GM12891 (cell line): Measurements from ENCODE around the gene SIM2.

Experiments
- DNase-seq: peaks from one replicate; pipeline ENCODE4 v3.0.0; 2011; ENCODE audit warnings: low spot score; ENCODE audit not compliant: insufficient read length
- FAIRE-seq: peaks from 2 replicates; lab custom pipeline; 2011; peaks lifted over from hg19 to GRCh38; lab: Jason Lieb, UNC
- PAX5 ChIP-seq: IDR thresholded peaks from 2 replicates; pipeline ENCODE4 v1.6.1; 2011; ENCODE audit warnings: low read length, moderate library complexity, mild to moderate bottlenecking; ENCODE audit not compliant: insufficient read depth, severe bottlenecking
- POLR2A ChIP-seq: IDR thresholded peaks from 2 replicates; pipeline ENCODE4 v1.6.1; 2011; ENCODE audit warnings: low read depth, low read length, control low read depth
- POLR2AphosphoS5 ChIP-seq: IDR thresholded peaks from 2 replicates; pipeline ENCODE4 v1.6.1; 2011; ENCODE audit warnings: low read depth, low read length, control low read depth
- POU2F2 ChIP-seq: IDR thresholded peaks from 2 replicates; pipeline ENCODE4 v1.6.1; 2011; ENCODE audit warnings: low read depth, mild to moderate bottlenecking, control low read depth, low read length, moderate library complexity
- SPI1 ChIP-seq: IDR thresholded peaks from 2 replicates; pipeline ENCODE4 v1.6.1; 2011; ENCODE audit warnings: low read depth, low read length, control low read depth
- TAF1 ChIP-seq: IDR thresholded peaks from 2 replicates; pipeline ENCODE4 v1.6.1; 2011; ENCODE audit warnings: low read depth, low read length, control low read depth

Gene SIM2

GRCh38 chr21:36725793-36726386 is 27.0 kb downstream of the SIM2 start:
- no peak for TF ChIP-seq PAX5
- DNase-seq (no peak), FAIRE-seq (no peak)

GRCh38 chr21:36727866-36728265 is 29.0 kb downstream of the SIM2 start:
- no peak for FAIRE-seq
- no peak for DNase-seq
- no peak for TF ChIP-seq PAX5
- no peak for TF ChIP-seq SPI1
- TF ChIP-seq POLR2A: no peak
- TF ChIP-seq POLR2AphosphoS5: no peak
- TF ChIP-seq POU2F2: no peak
- no peak for TF ChIP-seq TAF1

DNA sequence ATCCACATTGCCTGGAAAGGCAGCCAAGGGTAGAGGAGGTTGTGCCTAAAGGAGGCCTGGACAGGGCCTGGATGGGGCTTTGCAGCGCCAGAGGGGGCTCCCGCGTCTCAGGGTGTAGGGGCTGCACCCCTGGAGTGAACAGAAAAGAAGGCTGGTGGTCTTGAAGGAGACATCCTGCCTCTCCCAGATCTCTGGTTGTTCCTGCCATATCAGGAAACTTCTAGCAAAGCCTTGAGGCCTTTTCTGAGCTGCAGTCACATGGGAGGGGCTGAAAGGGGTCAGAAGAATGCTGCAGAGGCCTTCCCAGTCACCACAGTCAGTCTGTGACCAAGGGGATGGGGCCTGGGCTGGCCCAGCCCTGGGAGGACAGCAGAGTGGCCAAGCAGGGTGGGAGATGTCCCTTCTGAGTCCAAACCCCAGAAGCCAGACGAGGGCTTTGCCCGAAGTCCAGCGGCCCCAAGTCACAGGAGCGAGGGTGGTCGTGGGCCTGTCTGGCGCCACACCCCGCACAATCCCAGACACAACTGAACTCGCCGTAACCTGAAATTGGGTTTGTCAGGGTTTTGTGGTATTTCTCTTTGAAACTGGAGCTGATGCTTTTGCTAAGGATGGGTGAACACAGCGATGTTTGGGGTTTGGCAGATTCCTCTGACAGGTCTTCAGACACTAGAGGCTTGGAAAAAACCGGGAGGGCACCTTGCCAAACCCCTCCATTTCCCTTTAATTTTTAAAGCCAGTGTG is 29.6 kb downstream of the SIM2 start:
- no peak for TF ChIP-seq POU2F2
- no peak for TF ChIP-seq PAX5
- no peak for TF ChIP-seq POLR2AphosphoS5
- TF ChIP-seq SPI1: no peak
- TF ChIP-seq TAF1: no peak
- no peak for TF ChIP-seq POLR2A
- no peak for DNase-seq
- no peak for FAIRE-seq

DNA sequence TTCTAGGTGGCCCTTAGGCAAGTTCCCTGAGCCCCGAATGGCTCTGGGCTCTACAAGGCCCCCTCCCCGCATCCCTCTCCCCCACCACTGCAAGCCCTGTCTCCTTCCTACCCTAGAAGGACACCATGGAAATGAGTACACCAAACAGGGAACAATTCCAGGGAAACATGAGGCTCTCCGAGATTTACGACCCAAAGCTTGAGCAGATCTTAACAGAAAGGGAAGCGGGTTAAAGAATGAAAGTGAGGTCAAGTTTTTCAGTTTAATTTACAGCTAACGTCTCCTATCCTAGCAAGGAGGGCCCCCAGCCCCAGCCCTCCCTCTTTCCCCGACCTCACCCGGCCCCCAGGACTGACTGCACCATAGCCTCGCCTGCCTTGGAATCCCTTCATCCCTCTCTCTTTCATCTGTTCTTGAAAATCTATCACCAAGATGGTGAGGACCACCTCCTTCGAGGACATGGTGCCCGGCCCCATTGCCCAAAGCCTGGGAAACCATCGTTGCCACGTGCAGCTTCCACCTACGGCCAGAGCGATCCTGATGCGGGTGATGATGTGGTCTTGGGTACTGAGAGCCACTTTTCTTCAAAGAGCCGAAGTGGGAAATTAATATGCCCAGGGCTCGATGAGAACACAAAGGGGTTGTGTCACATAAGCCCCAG is 30.5 kb downstream of the SIM2 start:
- TF ChIP-seq POLR2A (no peak), SPI1 (no peak), POLR2AphosphoS5 (no peak), TAF1 (no peak), PAX5 (no peak)
- no peak for FAIRE-seq
- no peak for DNase-seq

DNA sequence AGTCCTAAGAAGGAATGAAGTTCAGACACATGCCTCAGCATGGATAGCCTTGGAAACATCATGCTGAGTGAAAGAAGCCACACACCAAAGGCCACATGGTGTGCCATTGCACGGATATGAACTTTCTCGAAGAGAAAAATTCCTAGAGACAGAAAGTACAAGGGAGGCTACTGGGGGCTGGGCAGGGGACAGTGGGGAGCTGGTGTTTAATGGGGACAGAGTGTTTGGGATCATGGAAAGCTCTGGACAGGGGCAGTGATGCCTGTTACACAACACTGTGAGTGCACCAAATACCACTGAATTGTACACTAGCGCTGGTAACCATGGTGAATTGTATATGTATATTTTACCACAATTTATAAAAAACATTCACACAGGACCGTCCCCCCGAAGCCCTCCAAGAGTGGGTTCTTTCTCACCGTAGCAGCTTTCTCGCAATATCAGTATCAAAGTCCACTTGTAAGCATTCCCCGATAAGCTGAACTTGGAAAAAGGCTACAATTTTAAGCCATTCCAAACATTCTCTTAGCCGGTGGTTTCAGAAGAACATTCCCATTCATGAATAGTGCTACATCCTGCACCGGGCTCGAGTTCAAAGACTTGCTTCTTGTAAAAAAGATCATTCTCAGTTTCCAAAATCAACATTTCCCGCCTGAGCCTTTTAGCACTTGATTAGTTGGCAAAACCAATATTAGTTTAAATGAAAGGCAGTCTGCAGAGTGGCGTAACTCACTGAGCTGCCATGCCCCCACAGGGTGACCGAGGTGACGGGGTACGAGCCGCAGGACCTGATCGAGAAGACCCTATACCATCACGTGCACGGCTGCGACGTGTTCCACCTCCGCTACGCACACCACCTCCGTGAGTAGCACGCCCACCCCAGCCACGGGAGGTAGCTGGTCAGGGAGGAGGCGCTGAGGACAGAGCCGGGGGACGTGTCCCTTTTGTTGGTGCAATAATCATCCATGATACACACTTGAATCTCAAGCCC is 31.7 kb downstream of the SIM2 start:
- DNase-seq (no peak), FAIRE-seq (no peak)
- TF ChIP-seq SPI1: no peak
- TF ChIP-seq POLR2A: no peak
- TF ChIP-seq POU2F2: no peak
- TF ChIP-seq POLR2AphosphoS5: no peak
- TF ChIP-seq TAF1: no peak
- no peak for TF ChIP-seq PAX5

GRCh38 chr21:36732217-36732616 is 33.3 kb downstream of the SIM2 start:
- no peak for DNase-seq
- no peak for FAIRE-seq
- TF ChIP-seq SPI1: no peak
- no peak for TF ChIP-seq PAX5
- no peak for TF ChIP-seq POU2F2
- no peak for TF ChIP-seq POLR2AphosphoS5
- TF ChIP-seq TAF1: no peak

GRCh38 chr21:36732761-36733160 is 33.8 kb downstream of the SIM2 start:
- FAIRE-seq (no peak), DNase-seq (no peak)
- no peak for TF ChIP-seq POLR2A
- TF ChIP-seq POU2F2: no peak
- no peak for TF ChIP-seq SPI1
- no peak for TF ChIP-seq POLR2AphosphoS5
- TF ChIP-seq PAX5: no peak
- TF ChIP-seq TAF1: no peak

DNA sequence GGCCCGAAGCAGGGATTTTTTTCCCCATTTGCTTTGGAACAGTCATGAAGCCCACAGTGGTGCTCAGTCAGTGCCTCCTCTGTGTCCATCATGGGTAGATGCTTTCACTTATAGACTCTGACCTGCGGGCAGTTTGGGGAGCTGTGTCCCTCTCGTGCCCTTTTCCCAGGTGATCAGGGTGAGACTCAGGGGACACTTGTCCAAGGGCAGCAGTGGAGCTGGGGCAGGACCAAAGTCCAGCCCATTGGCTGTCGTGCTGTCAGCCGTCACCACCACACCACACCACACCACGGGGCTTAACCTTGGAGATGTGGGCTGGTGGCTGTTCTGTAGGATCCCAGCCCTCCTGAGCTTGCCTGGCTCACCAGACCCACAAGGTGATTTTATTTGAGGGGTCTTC is 34.9 kb downstream of the SIM2 start:
- DNase-seq (no peak), FAIRE-seq (no peak)
- TF ChIP-seq SPI1 (no peak), PAX5 (no peak), POU2F2 (no peak), TAF1 (no peak), POLR2AphosphoS5 (no peak), POLR2A (no peak)

DNA sequence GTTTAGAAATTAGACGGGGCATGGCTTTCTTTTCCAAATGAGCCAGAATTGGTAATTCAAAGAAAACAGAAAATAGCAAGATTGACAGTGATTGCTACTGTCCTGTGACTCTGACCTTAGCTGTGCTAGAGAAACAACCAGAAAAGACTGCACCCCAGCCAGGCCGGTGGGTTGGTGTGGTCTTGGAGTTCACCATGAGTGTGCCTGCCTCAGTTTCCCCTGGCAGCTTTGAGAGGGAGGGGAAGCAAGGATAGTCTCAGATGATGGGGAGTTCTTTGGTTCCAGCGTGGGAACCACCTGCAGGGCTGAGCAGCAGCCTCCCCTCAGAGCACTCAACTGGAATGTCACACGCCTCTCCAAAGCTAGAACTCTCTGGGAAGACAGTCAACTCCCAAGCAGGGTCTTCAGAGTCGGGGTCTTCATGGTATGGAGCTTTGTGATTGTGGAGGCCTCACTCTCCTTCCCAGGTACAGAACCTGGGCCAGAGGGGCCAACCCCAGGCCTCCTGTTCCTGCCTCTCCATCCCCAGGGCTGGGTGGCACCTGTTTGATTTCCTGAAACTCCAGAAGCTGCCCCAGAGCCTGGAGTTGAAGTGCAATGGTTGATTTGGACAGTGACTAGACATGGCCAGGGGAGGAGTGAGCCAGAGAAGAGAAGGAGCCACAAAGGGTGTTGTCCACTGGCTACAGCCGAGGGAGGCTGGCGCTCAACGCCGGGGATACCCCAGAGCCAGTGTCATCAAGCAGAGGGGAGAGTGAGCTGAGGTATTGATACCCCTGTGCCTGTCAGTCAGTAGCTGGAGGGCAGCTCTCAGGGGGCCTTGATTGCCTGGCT is 35.7 kb downstream of the SIM2 start:
- FAIRE-seq (no peak), DNase-seq (no peak)
- TF ChIP-seq PAX5: no peak
- no peak for TF ChIP-seq POLR2A
- no peak for TF ChIP-seq SPI1
- TF ChIP-seq POLR2AphosphoS5: no peak
- no peak for TF ChIP-seq TAF1
- no peak for TF ChIP-seq POU2F2
